HL-60 (cell line): ENCODE measurements around the gene ASB13.

Experiments used
- DNase-seq, 2 experiments: peaks; one replicate each; pipeline ENCODE4 v3.0.0-alpha.2; 2010 to 2020; ENCODE audit warnings: low read depth in 1 of 2, low spot score in 1 of 2
- H3K27ac ChIP-seq: fragments of 250-450 bp; sonication (Bioruptor Pico); replicated peaks from 2 replicates; pipeline ENCODE4 v1.5.1; 2020; ENCODE audit warnings: mild to moderate bottlenecking, moderate library complexity
- H3K27me3 ChIP-seq: fragments of 250-450 bp; sonication (Bioruptor Pico); 2 replicates; pipeline ENCODE4 v1.5.1; 2021; ENCODE audit warnings: mild to moderate bottlenecking, moderate library complexity; ENCODE audit not compliant: insufficient read depth, poor library complexity, severe bottlenecking
- H3K4me3 ChIP-seq: replicated peaks from 2 replicates; pipeline ENCODE4 v1.5.1; 2011; ENCODE audit warnings: mild to moderate bottlenecking, control low read depth, low read length; ENCODE audit not compliant: insufficient read depth
- GABPA ChIP-seq: IDR thresholded peaks from 2 replicates; pipeline ENCODE4 v1.6.1; 2012; ENCODE audit warnings: low read depth
- POLR2AphosphoS5 ChIP-seq: IDR thresholded peaks from 2 replicates; pipeline ENCODE4 v1.6.1; 2012; ENCODE audit warnings: low read depth
- SPI1 ChIP-seq: IDR thresholded peaks from 2 replicates; pipeline ENCODE4 v1.6.1; 2012; ENCODE audit warnings: low read depth, mild to moderate bottlenecking, borderline replicate concordance
- TF ChIP-seq, protein P1 (sequence below): IDR thresholded peaks from one replicate; pipeline ENCODE4 v1.5.1; 2011; ENCODE audit warnings: low read length, control low read depth, inconsistent platforms; ENCODE audit not compliant: insufficient read depth
- TF ChIP-seq, protein P2 (sequence below): IDR thresholded peaks from 2 replicates; pipeline ENCODE4 v1.6.1; 2012; ENCODE audit warnings: low read depth; ENCODE audit not compliant: insufficient replicate concordance

ASB13 gene

DNA sequence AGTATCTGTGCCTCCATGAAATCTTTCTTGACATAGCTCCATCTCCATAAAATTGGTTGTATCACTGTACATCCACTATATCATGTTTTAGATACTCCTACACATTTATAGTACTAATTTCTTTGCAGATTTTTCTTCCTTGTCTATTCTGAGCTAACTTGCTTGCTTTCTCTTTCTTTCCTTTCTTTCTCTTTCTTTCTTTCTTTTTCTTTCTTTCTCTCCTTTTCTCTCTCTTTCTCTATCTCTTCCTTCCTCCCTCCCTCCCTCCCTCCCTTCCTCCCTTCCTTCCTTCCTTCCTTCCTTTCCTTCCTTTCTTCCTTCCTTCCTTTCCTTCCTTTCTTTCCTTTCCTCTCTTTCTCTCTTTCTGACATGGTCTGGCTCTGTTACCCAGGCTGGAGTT is 42.0 kb upstream of the ASB13 start:
- no peaks in the 10 kb centered on the region for H3K27me3 ChIP-seq
- no peak for DNase-seq
- H3K27ac ChIP-seq = no peak overlapping the region

DNA sequence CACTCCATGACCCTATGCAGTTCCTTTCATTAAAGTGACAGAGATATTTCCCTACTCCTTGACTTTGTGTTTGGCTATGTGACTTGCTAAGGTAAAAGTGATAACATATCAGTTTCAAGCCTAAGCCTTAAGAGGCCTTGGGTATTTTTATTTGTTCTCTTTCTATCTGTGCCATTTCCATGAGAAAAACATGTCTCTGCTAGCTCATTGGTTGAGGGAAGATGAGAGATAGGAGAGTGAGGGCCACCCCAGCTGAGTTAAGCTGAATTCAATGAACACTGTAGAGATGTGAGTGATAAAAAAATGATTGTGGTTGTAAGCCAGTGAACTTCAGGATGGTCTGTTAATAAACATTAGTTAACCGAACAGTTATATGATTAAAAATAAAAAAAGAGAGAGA is 31.7 kb upstream of the ASB13 start:
- Histone ChIP-seq H3K27ac (no peak overlapping the region), H3K4me3 (no peak overlapping the region), H3K27me3 (no peaks in the 10 kb centered on the region)
- TF ChIP-seq, protein P1, sequence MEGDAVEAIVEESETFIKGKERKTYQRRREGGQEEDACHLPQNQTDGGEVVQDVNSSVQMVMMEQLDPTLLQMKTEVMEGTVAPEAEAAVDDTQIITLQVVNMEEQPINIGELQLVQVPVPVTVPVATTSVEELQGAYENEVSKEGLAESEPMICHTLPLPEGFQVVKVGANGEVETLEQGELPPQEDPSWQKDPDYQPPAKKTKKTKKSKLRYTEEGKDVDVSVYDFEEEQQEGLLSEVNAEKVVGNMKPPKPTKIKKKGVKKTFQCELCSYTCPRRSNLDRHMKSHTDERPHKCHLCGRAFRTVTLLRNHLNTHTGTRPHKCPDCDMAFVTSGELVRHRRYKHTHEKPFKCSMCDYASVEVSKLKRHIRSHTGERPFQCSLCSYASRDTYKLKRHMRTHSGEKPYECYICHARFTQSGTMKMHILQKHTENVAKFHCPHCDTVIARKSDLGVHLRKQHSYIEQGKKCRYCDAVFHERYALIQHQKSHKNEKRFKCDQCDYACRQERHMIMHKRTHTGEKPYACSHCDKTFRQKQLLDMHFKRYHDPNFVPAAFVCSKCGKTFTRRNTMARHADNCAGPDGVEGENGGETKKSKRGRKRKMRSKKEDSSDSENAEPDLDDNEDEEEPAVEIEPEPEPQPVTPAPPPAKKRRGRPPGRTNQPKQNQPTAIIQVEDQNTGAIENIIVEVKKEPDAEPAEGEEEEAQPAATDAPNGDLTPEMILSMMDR = no peak
- TF ChIP-seq POLR2AphosphoS5 (no peak), SPI1 (no peak), GABPA (no peak)
- TF ChIP-seq, protein P2, sequence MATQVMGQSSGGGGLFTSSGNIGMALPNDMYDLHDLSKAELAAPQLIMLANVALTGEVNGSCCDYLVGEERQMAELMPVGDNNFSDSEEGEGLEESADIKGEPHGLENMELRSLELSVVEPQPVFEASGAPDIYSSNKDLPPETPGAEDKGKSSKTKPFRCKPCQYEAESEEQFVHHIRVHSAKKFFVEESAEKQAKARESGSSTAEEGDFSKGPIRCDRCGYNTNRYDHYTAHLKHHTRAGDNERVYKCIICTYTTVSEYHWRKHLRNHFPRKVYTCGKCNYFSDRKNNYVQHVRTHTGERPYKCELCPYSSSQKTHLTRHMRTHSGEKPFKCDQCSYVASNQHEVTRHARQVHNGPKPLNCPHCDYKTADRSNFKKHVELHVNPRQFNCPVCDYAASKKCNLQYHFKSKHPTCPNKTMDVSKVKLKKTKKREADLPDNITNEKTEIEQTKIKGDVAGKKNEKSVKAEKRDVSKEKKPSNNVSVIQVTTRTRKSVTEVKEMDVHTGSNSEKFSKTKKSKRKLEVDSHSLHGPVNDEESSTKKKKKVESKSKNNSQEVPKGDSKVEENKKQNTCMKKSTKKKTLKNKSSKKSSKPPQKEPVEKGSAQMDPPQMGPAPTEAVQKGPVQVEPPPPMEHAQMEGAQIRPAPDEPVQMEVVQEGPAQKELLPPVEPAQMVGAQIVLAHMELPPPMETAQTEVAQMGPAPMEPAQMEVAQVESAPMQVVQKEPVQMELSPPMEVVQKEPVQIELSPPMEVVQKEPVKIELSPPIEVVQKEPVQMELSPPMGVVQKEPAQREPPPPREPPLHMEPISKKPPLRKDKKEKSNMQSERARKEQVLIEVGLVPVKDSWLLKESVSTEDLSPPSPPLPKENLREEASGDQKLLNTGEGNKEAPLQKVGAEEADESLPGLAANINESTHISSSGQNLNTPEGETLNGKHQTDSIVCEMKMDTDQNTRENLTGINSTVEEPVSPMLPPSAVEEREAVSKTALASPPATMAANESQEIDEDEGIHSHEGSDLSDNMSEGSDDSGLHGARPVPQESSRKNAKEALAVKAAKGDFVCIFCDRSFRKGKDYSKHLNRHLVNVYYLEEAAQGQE = no peak
- DNase-seq = no peak

More for the DNA sequence above, 42.0 kb upstream of the ASB13 start:
- TF ChIP-seq SPI1 = no peak
- TF ChIP-seq, protein P1 = no peak
- TF ChIP-seq, protein P2 = no peak
- H3K4me3 ChIP-seq = no peak overlapping the region

DNA sequence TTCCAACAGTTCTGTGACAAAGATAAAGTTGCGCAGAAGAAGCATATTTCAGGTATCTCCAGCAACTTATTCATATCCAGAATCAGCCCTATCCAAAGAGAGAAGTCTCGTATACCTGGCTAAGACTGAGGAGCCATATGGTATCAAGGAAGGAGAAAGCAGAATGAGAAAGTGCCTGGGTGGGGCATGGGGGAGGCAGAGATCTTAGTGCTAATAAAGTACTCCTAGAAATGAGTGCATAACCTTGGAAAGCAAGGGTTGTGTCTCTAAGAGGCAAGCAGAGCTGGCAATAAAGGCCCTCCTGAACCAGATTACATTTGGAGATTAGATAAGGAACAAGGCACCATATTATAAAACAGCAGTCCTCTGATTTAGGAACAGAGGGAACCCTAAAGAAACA is 30.9 kb upstream of the ASB13 start:
- TF ChIP-seq GABPA = no peak
- TF ChIP-seq, protein P2 = no peak
- TF ChIP-seq, protein P1 = no peak
- TF ChIP-seq POLR2AphosphoS5 = no peak
- TF ChIP-seq SPI1 = no peak
- H3K27ac ChIP-seq = no peak overlapping the region
- no peak overlapping the region for H3K4me3 ChIP-seq
- DNase-seq = no peak
- H3K27me3 ChIP-seq = no peaks in the 10 kb centered on the region
